Activated CD4-positive, alpha-beta T cell treated with anti-CD3 and anti-CD28 coated beads for 36 hours (primary cell): ENCODE measurements around the gene RAMAC. TPM values are rescaled to one million over a fixed set of nuclear protein-coding genes. Genes with fewer than 3 reads are reported as not detected.

Experiments
- ATAC-seq: fragments of 200-7000 bp; cut with Tn5 transposase; one replicate; pipeline ENCODE4 v1.10.0; 2021; ENCODE audit warnings: mild to moderate bottlenecking, moderate library complexity
- CTCF ChIA-PET: fragments of 350-600 bp; sonication (Branson Sonifier 250); formaldehyde crosslinking; loops from one replicate; lab custom pipeline; 2021; ENCODE audit warnings: antibody characterized with exemption; lab: Charles Lee
- POLR2A ChIA-PET: fragments of 350-600 bp; sonication (Branson Sonifier 250); formaldehyde crosslinking; loops from one replicate; lab custom pipeline; 2021; ENCODE audit warnings: antibody characterized with exemption, inconsistent platforms; lab: Charles Lee
- DNase-seq: peaks from one replicate; pipeline ENCODE4 v3.0.0-alpha.2; 2020
- H3K27ac Mint-ChIP-seq: one replicate; pipeline ENCODE4 v1.8.0; 2021; ENCODE audit warnings: mixed read lengths
- H3K27me3 Mint-ChIP-seq: one replicate; pipeline ENCODE4 v1.8.0; 2021; ENCODE audit warnings: mixed read lengths
- H3K36me3 Mint-ChIP-seq: one replicate; pipeline ENCODE4 v1.8.0; 2021; ENCODE audit warnings: low read depth, mixed read lengths
- H3K4me1 Mint-ChIP-seq: one replicate; pipeline ENCODE4 v1.8.0; 2021; ENCODE audit warnings: mixed read lengths
- H3K4me3 Mint-ChIP-seq: one replicate; pipeline ENCODE4 v1.8.0; 2021; ENCODE audit warnings: mild to moderate bottlenecking, moderate library complexity, mixed read lengths
- H3K9me3 Mint-ChIP-seq: one replicate; pipeline ENCODE4 v1.8.0; 2021; ENCODE audit warnings: low read depth, mixed read lengths
- intact Hi-C, 2 experiments: fragments of 100-400 bp; cut with DNase I in 1 of 2; cut with micrococcal nuclease in 1 of 2; formaldehyde crosslinking; loops; one replicate each; pipeline versions ENCODE4 v1.14.2 to v1.15.1; 2022 to 2024; cut with DNase I, micrococcal nuclease
- total RNA-seq, 2 experiments: library from RNA; stranded (reverse); gene quantifications; one replicate each; pipeline ENCODE4 v1.2.3, GENCODE V29; 2021

RAMAC gene
- total RNA-seq, 2 experiments from 2014 or later = 17.3 to 19.5 TPM

- ATAC-seq (peak; percentile 53), DNase-seq (peak; percentile 28)
- no peak overlapping the region for H3K4me3 Mint-ChIP-seq
- POLR2A ChIA-PET = interaction anchor here (0.6 to 0.8 kb wide), 2 partner anchors 33 to 63 kb away, joined by 4 to 5 read pairs; no protein-coding TSS in a partner anchor
- H3K4me1 Mint-ChIP-seq = peaks cover 2% of the 10 kb centered on the region
- intact Hi-C loops = loop anchor here in 1 of 2 experiments (2.0 to 5.0 kb wide), 3 partner anchors 51 to 140 kb away; no protein-coding TSS in a partner anchor
- peaks cover 19% of the 10 kb centered on the region for H3K27me3 Mint-ChIP-seq
- no peaks in the 10 kb centered on the region for H3K9me3 Mint-ChIP-seq
- H3K27ac Mint-ChIP-seq = no peak overlapping the region
- CTCF ChIA-PET = no interaction called here
- H3K36me3 Mint-ChIP-seq = no peaks in the 10 kb centered on the region
Measured at GRCh38 chr15:82950746-82951370, 35.2 kb upstream of the RAMAC start.

DNA sequence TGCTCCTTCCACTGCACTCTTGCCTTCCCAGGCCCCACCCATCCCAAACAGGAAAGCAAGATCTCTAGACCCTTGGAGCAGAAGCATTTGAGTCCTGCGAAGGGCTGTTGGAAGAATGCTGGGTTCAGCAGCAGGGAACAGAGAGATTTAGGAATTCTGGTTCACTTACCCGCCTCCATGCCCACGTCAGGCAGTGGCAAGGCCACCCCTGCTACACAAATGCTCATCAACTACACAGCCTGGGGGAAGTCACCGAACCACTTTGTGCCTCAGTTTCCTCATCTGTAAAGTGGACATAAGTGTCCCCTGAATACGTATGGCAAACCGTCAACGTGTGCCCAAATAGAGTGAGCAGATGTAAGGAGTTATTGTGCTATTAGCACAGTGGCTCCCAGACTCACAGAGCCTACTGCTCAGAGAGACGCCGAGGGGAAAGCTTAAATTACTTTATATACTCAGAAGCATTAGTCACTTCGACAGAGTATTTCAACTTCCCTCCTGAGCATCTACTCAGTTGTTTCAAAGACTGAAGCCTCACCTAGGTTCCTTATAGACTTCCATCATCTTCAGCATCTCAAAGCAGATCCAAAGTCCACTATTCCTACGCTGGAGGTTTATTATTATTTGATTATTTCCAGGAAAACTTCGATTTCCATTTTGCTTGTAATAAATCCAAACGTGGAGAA lies 34.4 kb upstream of the RAMAC start:
- Mint-ChIP-seq H3K27me3 (peaks cover 15% of the 10 kb centered on the region), H3K4me1 (peaks cover 2% of the 10 kb centered on the region), H3K36me3 (no peaks in the 10 kb centered on the region), H3K27ac (peak overlapping the region; percentile 65), H3K4me3 (peak overlapping the region; percentile 67), H3K9me3 (no peaks in the 10 kb centered on the region)
- CTCF ChIA-PET = no interaction called here
- DNase-seq = no peak
- POLR2A ChIA-PET = no interaction called here
- intact Hi-C loops = loop anchor here in 1 of 2 experiments (1.0 to 5.0 kb wide), 4 partner anchors 35 to 141 kb away; partner anchors contain the start of gene RAMAC
- peak; percentile 67 for ATAC-seq

DNA sequence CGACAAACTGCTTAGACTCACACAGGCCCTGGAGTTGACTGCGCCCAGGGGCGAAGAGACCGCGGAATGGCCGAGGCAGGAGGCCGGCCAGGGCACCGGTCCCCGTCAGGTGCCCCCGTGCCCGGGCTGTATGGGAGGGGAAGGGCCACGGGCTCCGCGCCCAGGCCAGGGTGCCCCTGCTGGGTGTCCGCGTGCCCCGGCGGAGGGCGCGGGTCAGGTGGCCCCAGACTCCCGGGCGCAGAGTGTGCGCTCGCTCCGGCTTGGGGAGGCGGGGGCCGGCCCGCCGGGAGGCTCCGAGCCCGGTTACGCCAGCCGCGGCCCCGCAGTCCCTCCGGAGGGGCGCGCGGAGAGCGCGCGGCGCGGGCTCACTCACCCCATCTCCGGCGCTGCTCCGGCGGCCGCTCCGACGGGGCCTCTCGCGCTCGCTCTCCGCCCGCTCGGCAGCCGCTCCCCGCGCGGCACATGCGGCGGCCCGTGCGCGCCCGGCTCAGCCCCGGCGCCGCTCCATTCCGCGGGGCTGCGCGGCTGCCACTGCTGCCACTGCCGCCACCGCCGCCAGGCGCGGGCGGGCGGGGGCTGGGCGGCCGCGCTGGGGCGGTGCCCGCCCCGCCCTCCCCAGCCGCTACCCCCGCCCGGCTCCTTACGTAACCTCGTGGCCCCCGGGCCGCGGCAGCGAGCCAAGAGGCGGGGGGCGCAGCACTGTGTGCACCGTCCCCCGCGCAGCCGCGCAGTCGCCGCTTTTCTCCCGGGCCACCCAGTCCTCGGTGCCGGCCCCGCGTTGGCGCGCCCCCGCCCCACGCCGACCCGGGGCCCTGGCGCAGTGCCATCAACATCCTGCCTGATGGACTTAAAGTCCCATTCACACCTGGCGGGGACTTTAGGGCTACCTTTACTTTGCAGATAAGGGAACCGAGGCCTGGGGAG lies 33.6 kb upstream of the RAMAC start, which contains the start of gene HOMER2:
Gene HOMER2 (minus strand): TSS at position 563 of the 924 bp plus-strand sequence. CDS start 185 bp downstream, at position 378.
- peak; percentile 35 for DNase-seq
- ChIA-PET CTCF (no interaction called here), POLR2A (no interaction called here)
- peak within 1 kb of the TSS; percentile 65 for H3K27ac Mint-ChIP-seq
- no peaks in the 10 kb centered on the region for H3K9me3 Mint-ChIP-seq
- H3K36me3 Mint-ChIP-seq = no peaks in the 10 kb centered on the region
- peak; percentile 57 for ATAC-seq
- H3K4me1 Mint-ChIP-seq = peaks cover 2% of the 10 kb centered on the region
- H3K4me3 Mint-ChIP-seq = peak within 1 kb of the TSS; percentile 67
- intact Hi-C loops = loop anchor here in 1 of 2 experiments (1.0 to 5.0 kb wide), 3 partner anchors 34 to 105 kb away; partner anchors contain the start of gene RAMAC
- H3K27me3 Mint-ChIP-seq = peaks cover 9% of the 10 kb centered on the region

DNA sequence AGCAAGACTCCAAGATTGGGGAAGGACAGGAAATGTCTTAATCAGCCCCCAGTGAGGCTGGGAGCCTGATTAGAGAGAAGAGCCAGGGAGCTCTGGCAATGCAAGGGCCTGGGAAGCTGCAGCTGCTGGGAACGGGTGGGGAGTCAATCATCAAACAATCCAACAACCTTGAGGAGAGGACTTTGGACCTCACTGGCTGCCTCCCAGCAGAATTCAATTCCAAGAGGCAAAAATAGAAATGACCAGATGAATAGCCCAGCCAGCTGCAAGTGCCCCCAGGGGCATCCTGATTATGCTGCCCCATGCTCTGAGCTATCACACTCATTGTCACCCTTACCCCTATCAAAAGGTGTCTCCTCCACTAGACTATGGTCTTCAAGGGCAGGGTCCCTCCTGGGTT lies 27.4 kb upstream of the RAMAC start:
- DNase-seq (no peak), ATAC-seq (no peak)
- Mint-ChIP-seq H3K4me1 (no peaks in the 10 kb centered on the region), H3K36me3 (no peaks in the 10 kb centered on the region), H3K27ac (no peak overlapping the region), H3K27me3 (no peaks in the 10 kb centered on the region), H3K9me3 (no peaks in the 10 kb centered on the region), H3K4me3 (no peak overlapping the region)
- ChIA-PET CTCF (interaction anchor here (1.1 kb wide), 1 partner anchor 11 kb away, joined by 3 read pairs; no protein-coding TSS in a partner anchor), POLR2A (no interaction called here)
- intact Hi-C loops = no loop called here

- CTCF ChIA-PET = no interaction called here
- no peaks in the 10 kb centered on the region for H3K27me3 Mint-ChIP-seq
- H3K4me1 Mint-ChIP-seq = no peaks in the 10 kb centered on the region
- POLR2A ChIA-PET = no interaction called here
- H3K9me3 Mint-ChIP-seq = no peaks in the 10 kb centered on the region
- DNase-seq (no peak), ATAC-seq (no peak)
- intact Hi-C loops = no loop called here
- H3K4me3 Mint-ChIP-seq = no peak overlapping the region
- no peak overlapping the region for H3K27ac Mint-ChIP-seq
- H3K36me3 Mint-ChIP-seq = no peaks in the 10 kb centered on the region
Measured at GRCh38 chr15:82959423-82959822, 26.6 kb upstream of the RAMAC start.

DNA sequence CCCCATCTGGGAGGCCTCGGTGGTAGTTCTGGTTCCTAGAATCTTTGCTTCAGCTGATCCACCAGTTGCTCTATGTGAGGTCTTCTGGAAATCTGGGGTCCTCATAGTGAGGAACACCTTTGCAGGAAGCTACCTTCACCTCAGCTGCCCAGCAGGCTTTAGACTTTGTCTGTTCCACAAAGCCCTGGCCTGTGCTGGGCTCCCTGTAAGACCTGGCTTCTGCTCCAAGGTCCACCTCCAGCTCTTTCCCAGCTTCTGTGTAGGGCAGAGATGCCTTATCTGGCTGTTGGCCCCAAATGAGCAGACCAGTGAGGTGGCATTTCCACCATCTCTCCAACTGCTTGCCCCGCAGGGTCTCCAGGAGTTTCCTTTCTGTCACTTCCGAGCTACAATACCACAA lies 25.2 kb upstream of the RAMAC start:
- no peak overlapping the region for H3K4me3 Mint-ChIP-seq
- H3K27me3 Mint-ChIP-seq = no peaks in the 10 kb centered on the region
- H3K4me1 Mint-ChIP-seq = no peaks in the 10 kb centered on the region
- intact Hi-C loops = no loop called here
- ATAC-seq = no peak
- no peak for DNase-seq
- no peaks in the 10 kb centered on the region for H3K9me3 Mint-ChIP-seq
- ChIA-PET CTCF (interaction anchor here (0.8 kb wide), 1 partner anchor 108 kb away, joined by 3 read pairs; no protein-coding TSS in a partner anchor), POLR2A (no interaction called here)
- no peaks in the 10 kb centered on the region for H3K36me3 Mint-ChIP-seq
- H3K27ac Mint-ChIP-seq = no peak overlapping the region

DNA sequence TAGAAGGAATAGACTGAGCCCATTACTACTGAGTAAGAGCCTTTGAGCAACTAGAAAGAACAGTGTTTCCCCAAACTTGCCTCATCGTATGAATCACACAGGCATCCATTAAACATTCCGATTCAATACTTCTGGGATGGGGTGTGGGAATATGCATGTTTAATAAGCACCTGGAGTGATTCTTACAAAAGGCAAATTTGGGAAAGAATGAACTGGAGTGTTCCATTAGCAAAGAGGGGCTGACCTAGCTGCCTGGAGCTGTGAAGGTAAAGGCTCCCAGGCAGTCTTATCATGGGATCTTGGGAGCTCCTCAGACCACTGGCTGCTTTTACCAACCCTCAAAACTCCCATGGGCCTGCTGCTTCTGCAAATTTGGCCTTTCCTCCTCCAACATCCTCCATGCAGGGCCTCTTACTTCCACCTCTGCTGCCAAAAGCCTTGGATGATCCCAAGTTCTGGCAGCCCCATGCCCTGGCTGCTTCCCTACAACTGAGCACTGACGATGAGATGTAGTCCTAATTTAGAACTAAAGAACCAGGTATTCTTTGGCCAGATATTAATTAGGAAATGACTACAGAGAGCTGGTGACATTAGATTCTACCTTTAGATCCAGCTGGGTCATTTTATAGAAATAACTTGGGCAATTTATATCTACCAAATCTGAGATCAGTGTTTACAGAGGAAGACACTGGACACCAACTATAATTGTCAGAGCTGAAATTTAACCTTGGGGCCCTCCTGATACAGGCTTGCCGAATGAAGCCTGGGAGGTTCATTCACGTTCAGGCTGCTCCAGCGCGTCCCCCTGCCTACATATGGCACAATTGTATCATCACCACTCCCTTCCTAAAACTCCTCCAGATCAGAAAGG lies 22.3 kb upstream of the RAMAC start:
- intact Hi-C loops = no loop called here
- H3K4me1 Mint-ChIP-seq = peaks cover 9% of the 10 kb centered on the region
- ATAC-seq = no peak
- no peak for DNase-seq
- H3K9me3 Mint-ChIP-seq = no peaks in the 10 kb centered on the region
- H3K36me3 Mint-ChIP-seq = no peaks in the 10 kb centered on the region
- ChIA-PET CTCF (interaction anchor here (1.0 kb wide), 1 partner anchor 10 kb away, joined by 3 read pairs; no protein-coding TSS in a partner anchor), POLR2A (no interaction called here)
- no peak overlapping the region for H3K27ac Mint-ChIP-seq
- no peaks in the 10 kb centered on the region for H3K27me3 Mint-ChIP-seq
- no peak overlapping the region for H3K4me3 Mint-ChIP-seq

DNA sequence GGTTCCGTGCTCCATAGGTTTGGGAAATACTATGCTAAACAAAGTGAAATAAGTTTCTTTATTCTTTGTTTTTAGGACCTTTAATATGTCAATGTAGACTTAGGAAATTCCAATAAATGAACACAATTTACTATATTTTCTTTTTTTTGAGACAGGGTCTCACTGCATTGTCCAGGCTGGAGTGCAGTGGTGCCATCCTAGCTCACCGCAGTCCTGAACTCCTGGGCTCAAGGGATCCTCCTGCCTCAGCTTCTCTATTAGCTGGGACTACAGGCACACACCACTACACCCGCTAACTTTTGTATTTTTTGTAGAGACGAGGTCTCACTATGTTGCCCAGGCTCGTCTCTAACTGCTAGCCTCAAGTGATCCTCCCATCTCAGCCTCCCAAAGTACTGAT lies 21.1 kb upstream of the RAMAC start:
- ATAC-seq = no peak
- DNase-seq = no peak
- Mint-ChIP-seq H3K4me3 (no peak overlapping the region), H3K4me1 (peaks cover 9% of the 10 kb centered on the region), H3K36me3 (no peaks in the 10 kb centered on the region), H3K27me3 (no peaks in the 10 kb centered on the region), H3K9me3 (no peaks in the 10 kb centered on the region), H3K27ac (no peak overlapping the region)
- ChIA-PET POLR2A (no interaction called here), CTCF (no interaction called here)
- intact Hi-C loops = no loop called here

DNA sequence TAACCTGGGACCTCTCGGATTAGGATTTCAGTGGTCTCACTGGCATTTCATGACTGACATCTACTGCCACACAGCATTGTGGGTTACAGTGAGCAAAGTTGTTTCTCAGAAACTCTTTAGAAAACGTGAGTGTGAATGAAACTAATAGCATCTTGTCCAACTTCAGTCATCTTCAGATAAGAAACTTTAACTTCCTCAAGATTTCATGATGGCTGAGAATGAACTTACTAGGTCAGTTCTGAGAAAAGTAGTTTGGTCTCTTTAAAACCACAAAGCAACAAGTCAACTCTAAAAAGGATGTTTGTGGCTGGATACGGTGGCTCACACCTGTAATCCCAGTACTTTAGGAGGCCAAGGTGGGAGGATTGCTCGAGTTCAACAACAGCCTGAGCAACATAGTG lies 19.3 kb upstream of the RAMAC start:
- ChIA-PET CTCF (no interaction called here), POLR2A (no interaction called here)
- Mint-ChIP-seq H3K27me3 (no peaks in the 10 kb centered on the region), H3K9me3 (no peaks in the 10 kb centered on the region), H3K36me3 (no peaks in the 10 kb centered on the region), H3K4me1 (peaks cover 9% of the 10 kb centered on the region), H3K4me3 (no peak overlapping the region), H3K27ac (no peak overlapping the region)
- DNase-seq (peak; percentile 42), ATAC-seq (peak; percentile 80)
- intact Hi-C loops = no loop called here

- ChIA-PET POLR2A (no interaction called here), CTCF (no interaction called here)
- ATAC-seq (no peak), DNase-seq (no peak)
- intact Hi-C loops = no loop called here
- Mint-ChIP-seq H3K4me1 (peaks cover 9% of the 10 kb centered on the region), H3K27me3 (no peaks in the 10 kb centered on the region), H3K27ac (no peak overlapping the region), H3K4me3 (no peak overlapping the region), H3K36me3 (no peaks in the 10 kb centered on the region), H3K9me3 (no peaks in the 10 kb centered on the region)
Measured at GRCh38 chr15:82968066-82968465, 17.9 kb upstream of the RAMAC start.
